Anterior cingulate cortex (tissue), 58 donors: ENCODE results near the gene UGT1A3.

Experiments used
- DNase-seq, 58 donors: peaks; one replicate each; lab custom pipeline; 2025; lab: John Stamatoyannopoulos, UW

UGT1A3 gene

GRCh38 chr2:233813236-233814055, 84.6 kb downstream of the UGT1A3 start:
- no peak for DNase-seq

GRCh38 chr2:233814056-233814835, 85.4 kb downstream of the UGT1A3 start:
- DNase-seq = no peak

GRCh38 chr2:233815861-233816260, 87.0 kb downstream of the UGT1A3 start:
- DNase-seq = no peak

GRCh38 chr2:233816334-233816733, 87.5 kb downstream of the UGT1A3 start:
- no peak for DNase-seq

- no peak for DNase-seq
Observed at GRCh38 chr2:233816771-233817170, 87.9 kb downstream of the UGT1A3 start.

- DNase-seq = no peak
Observed at GRCh38 chr2:233817361-233817911, 88.6 kb downstream of the UGT1A3 start.

- DNase-seq = no peak
Observed at GRCh38 chr2:233817995-233818638, 89.3 kb downstream of the UGT1A3 start.

GRCh38 chr2:233818639-233819621, 90.1 kb downstream of the UGT1A3 start:
- no peak for DNase-seq

- DNase-seq = no peak
Observed at GRCh38 chr2:233819884-233820773, 91.3 kb downstream of the UGT1A3 start.

GRCh38 chr2:233820774-233821105, 91.9 kb downstream of the UGT1A3 start:
- no peak for DNase-seq

- DNase-seq = no peak
Observed at GRCh38 chr2:233821196-233821595, 92.4 kb downstream of the UGT1A3 start.

GRCh38 chr2:233821709-233822100, 92.9 kb downstream of the UGT1A3 start:
- DNase-seq = no peak

GRCh38 chr2:233822101-233822771, 93.4 kb downstream of the UGT1A3 start:
- no peak for DNase-seq
